Activated CD8-positive, alpha-beta memory T cell treated with anti-CD3 and anti-CD28 coated beads, Interleukin-2, amount 50 U/mL, for 1 hour (primary cell): ENCODE measurements around the gene IRF8.

ENCODE experiments used
- DNase-seq: peaks from one replicate; pipeline ENCODE4 v3.0.0-alpha.2; 2020; ENCODE audit errors: extremely low read depth

Gene IRF8

DNA sequence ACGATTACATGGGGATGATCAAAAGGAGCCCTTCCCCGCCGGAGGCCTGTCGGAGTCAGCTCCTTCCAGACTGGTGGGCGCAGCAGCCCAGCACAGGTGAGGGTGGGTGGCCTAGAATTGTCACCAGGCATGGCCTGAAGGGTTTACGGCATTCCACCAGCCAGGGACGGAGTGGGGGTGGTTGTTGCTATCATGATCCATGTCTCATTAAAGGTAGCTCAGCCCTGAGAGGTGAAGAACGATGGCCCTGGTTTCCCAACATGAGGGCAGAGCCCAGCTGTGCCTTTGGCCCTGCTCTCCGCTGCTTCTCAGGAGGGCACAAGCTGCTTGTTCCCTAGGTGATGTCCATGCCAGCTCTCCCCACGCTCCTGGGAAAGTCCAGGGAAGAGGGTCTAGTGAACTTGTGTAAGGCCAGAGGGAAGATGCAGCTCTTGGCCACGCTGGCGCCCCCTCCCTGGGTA, 14.2 kb downstream of the IRF8 start:
- no peak for DNase-seq

DNA sequence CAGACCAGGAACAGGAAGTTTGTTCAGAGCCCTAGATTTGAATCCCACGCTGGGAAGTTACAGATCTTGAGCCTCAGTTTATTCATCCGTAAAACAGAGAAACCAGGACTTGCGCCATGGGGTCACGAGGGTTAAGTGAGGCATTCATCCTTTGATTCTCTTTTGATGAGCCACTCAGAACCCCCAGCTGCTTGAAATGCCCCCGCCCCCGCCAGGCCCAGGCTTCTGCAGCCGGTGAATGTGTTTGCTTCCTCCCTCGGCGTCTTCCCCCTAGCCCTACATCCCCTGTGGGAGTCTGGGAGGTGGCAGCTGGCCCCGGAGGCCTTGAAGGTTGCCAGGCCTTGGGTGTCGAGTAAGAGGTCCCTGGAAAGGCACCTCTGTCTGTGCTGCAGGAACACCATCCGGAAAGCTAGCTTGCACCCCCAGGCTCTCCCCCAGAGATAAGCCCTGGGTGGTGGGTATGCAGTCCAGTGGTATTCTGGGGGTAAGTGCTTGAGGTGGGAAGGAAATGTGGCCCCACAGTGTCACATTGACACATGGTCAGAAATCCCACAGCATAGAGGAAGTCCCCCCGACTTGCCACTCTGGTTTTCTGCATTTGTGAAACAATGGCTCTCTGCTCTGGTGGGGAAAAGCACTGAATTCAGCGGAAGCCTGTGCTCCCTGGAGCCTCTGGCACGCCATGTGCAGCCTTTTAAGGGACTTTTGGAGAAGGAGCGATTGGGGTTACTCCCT, 14.9 kb downstream of the IRF8 start:
- no peak for DNase-seq

DNA sequence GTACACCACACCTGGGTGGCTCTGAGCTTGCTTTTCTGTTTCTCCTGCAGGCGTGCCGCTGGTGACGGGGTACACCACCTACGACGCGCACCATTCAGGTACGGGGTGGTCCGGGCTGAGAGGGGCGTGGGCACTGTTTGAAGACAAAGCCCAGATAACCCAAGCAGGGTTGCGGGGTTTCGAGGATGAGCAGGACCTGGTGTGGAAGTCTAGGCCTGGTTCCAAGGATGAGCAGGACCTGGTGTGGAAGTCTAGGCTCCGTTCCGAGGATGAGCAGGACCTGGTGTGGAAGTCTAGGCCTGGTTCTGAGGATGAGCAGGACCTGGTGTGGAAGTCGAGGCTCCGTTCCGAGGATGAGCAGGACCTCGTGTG, 15.4 kb downstream of the IRF8 start:
- no peak for DNase-seq

DNA sequence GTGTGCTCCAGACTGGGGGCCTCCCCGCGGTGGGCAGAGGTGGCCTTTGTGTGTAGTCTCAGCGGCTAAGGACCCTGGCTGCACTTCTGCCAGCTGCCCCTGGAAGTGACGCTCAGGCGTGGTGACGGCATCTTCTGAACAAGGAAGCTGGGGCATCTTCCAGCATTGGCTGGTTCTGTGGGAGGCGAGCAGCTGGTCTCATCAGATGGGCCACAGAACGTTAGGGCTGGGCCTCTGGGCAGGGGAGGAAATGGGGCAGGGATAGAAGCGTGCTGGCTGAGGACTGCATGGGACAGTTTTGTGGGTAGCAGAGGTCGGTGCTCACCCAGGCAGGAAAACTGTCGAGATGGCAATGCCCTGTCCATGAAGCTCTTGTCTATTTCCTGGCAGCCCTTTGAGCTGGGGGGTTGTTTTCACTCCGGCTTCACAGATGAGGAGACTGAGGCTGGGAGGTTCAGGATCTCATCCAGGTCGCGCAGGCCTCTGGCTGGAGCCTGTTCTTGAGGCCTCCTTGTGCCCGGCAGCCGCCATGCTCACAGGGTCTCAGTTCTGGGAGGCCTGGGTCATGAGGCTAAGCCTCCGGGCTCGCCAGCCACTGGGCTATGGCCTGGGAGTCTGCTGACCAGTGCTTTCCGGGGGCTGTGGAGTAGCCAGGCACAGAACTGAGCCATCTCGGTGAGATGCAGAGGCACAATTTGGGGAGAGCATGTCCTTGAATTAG, 16.3 kb downstream of the IRF8 start:
- no peak for DNase-seq

DNA sequence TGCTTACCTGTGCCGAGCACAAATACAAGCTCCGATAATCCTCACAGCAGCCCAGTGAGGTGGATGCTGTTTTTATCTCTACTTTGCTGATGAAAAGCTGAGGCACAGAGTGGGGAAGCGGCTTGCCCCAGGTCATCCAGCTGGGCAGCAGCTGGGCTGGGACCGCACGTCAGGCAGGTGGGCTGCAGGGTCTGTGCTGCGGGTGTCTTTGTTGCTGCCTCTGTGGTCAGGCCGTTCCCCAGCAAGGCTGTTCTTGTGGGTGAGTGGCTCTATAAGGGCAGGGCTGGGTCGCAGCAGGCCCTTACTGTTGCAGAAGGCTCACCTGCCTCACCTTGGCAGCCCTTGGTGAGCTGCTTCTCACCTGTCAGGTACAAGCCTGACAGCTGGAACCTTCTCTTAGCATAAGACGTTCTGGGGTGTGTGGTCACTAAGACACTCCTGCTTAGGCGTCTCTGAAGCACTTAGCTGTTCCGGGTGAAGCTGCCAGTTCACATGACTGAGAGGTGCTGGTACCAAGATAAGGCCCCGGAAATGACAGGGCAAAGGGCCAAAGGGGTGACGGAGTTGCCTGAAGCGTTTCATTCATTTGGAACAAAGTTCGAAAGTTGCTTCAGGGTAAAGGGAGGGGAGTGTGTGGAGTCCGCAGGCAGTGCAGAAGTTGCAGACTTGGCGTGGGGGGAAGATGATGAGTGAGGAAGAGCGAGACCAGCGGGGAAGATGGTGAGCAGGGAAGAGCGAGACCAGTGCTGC, 17.4 kb downstream of the IRF8 start:
- DNase-seq = no peak

GRCh38 chr16:85917012-85917411, 18.1 kb downstream of the IRF8 start:
- DNase-seq = no peak

- no peak for DNase-seq
Observed at GRCh38 chr16:85917959-85918358, 19.0 kb downstream of the IRF8 start.

DNA sequence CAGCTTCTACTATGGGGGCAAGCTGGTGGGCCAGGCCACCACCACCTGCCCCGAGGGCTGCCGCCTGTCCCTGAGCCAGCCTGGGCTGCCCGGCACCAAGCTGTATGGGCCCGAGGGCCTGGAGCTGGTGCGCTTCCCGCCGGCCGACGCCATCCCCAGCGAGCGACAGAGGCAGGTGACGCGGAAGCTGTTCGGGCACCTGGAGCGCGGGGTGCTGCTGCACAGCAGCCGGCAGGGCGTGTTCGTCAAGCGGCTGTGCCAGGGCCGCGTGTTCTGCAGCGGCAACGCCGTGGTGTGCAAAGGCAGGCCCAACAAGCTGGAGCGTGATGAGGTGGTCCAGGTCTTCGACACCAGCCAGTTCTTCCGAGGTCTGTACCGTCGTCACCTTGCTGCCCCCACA, 19.5 kb downstream of the IRF8 start:
- no peak for DNase-seq

GRCh38 chr16:85919271-85920267, 20.6 kb downstream of the IRF8 start:
- DNase-seq = no peak

GRCh38 chr16:85921026-85921425, 22.1 kb downstream of the IRF8 start:
- no peak for DNase-seq

DNA sequence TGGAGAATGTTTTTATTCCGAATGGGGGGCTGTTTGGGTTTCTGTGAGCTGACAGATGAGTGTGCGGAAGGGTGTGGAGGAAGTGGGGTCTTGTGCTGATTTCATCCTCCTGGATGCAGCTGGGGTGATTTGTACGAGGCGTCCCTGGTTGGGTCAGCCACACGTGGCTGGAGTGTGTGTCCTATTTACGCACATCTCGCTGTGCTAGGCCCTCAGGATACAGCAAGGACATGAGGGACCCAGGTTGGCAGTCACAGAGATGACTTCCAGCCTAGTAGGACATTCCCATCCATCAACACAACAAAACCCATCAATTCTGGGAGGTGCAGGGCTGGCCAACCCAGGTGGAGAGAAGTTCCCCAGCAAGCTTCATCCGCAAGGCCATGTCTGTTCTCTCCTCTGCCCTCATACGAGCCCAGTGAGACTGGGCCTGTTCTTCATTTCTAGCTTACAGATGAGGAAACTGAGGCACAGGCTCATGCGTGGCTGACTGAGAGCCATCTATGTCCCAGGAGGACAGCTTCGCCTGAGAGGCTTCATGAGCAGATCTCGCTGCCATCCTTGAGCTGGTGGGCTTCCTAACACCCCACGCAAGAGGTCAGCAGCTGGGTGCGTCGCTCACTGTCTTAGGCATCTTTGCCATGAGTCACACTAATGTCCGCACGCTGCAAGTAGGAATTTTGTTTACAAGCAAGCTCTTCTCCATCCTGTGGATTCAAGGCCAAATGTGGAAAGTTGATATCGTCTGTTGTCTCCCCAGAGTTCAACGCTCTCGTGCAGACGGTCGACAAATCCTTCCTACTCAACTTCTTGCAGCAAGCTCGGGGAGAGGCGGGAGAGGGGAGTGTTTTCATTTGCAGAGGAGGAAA, 24.4 kb downstream of the IRF8 start:
- no peak for DNase-seq

DNA sequence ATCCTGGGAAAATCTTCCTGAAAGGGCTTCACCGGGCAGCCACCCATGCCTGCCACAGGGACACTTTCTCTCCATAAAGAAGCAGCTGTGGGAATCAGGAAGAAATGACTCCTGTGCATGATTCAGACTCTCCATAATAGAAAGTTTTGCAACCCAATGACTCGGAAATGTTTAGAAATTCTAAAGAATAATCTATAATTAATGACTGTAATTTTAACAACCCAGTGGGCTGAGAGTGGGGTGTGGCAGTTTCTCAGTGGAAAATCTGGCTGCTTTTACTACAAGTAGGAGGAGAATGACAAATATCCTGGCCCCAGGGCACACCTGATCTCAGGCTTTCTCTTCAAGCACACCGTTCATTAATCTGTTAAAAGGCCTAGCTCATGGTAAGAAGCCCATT, 25.7 kb downstream of the IRF8 start:
- no peak for DNase-seq

GRCh38 chr16:85926370-85926769, 27.4 kb downstream of the IRF8 start:
- DNase-seq = no peak

DNA sequence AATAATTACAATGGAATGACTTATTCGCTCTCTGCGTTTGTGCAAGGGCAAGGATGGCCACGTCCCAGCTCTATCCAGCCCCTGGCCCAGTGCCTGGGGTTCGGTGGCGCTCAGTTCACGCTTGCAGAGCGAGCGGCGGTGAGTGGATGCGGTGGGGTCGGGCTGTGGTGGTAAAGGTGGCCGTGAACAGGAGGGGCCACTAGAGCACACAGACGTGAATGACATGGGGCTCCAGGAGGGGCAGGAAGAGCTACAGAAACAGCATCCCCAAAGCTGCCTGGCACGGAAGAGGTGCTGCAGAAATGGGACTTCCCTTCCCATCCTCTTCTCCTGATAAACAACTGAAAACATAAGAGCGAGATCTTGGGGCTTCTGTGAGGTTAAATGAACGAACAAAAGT, 28.4 kb downstream of the IRF8 start:
- DNase-seq = no peak

- no peak for DNase-seq
Observed at GRCh38 chr16:85927959-85928358, 29.0 kb downstream of the IRF8 start.

DNA sequence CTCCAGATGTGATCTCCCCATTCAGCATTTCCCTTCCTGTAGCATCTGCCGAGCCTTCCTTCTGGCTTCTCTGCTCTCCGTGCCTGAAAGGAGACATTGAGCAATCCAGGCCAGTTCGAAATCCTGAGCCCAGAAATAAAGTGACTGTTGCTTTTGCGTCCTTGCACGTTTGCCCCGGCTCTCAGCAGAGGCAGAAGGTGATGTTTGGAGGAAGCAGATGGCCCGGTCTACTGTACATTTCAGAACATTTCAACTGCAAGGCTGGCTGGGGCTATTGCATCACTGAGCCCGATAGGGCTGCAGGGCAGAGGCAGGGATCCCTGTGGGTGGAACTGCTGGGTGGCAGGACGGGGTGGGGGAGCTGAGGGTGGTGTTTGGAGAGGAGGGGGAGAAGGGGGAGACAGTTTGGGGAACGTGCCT, 29.4 kb downstream of the IRF8 start:
- DNase-seq = no peak

DNA sequence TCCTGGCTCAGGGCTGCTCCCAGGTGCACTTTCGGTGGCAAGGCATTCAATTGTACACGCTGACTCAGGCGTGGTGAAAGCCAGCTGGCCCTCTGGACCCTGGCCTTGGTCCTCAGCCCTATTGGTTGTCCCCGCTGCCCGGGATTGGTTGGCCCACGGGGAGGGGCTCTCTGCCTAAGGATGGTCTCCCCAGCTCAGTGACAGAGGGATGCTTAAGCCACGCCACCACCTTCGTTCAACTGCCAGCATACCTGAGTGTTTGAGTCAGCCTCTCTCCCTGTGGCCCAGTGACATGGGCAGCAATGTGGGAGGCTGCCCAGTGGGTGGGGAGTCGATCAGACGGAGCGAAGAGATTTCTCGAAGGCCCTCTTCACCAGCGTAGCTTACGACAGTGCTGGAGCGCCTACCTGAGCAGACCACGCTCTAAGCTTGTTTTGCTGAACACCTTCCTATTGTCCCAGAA, 30.3 kb downstream of the IRF8 start:
- DNase-seq = no peak

GRCh38 chr16:85930301-85930700, 31.3 kb downstream of the IRF8 start:
- DNase-seq = no peak

DNA sequence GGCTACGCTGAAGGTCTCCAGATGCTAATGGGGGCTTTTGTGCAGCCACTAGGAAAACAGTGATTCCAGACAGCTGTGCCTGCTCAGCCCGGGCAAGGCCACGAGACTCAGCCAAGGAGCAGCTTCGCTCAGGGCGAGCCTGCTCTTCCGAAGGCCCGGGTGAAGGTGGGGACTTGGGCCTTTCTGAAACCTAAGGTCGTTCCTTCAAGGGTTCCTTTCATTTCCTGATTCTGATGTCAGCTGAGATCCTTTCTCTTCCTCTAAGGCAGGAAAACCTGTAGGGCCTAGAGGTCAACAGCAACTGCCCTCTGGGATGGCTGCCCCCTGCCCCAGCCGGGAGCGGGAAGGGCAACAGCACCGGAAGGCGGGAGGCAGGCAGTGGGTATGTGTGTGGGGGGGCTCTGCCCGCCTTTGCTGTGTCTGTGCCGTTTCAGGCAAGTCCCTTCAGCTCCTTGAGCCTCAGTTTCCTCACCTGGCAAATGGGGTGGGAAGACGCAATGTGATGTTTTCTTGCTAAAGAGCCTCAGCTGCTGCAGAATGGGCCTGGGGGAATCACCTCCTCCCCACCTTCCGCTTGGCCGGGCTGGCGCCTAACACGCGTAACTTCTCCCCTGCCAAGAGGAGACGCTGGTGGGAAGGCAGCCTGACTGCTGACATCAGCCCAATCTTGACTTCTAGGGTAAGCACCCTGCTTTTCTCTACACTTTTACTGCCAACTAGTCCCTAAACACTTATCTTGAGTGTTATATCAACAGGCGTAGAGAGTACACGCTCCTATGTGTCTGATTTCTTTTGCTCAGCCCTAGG, 32.8 kb downstream of the IRF8 start:
- no peak for DNase-seq

GRCh38 chr16:85934210-85934609, 35.2 kb downstream of the IRF8 start:
- no peak for DNase-seq
